ENCODE data around the gene RAMACL. TPM values are rescaled to one million over a fixed set of nuclear protein-coding genes. Genes with fewer than 3 reads are reported as not detected.

RAMACL gene
- total and polyA plus RNA-seq, 4 experiments from 2014 or later: 0.30 to 0.41 (median 0.40) TPM

- POLR2A ChIA-PET (ENCODE audit: partially characterized antibody): no interaction called here
- intact Hi-C loops (cut with micrococcal nuclease): no loop called here
- H3K36me3 Mint-ChIP-seq: no peaks in the 10 kb centered on the region
These were observed 34.6 kb downstream of the RAMACL start for GRCh38 chr6:166551754-166552495.

GRCh38 chr6:166546653-166547052 is 39.8 kb downstream of the RAMACL start:
- no peaks in the 10 kb centered on the region for H3K27me3 Mint-ChIP-seq
- no peak overlapping the region for H3K4me3 ChIP-seq (ENCODE audit: low read length in 2 of 2)
- POLR2A ChIA-PET (ENCODE audit: partially characterized antibody): no interaction called here
- no peak overlapping the region for H3K27ac ChIP-seq (ENCODE audit: low read depth, low read length)
- H3K4me3 Mint-ChIP-seq: no peak overlapping the region
- CTCF ChIA-PET (ENCODE audit: partially characterized antibody): no interaction called here
- H3K36me3 Mint-ChIP-seq: peaks cover 0 to 3% of the 10 kb centered on the region in 2 donors
- intact Hi-C loops (cut with micrococcal nuclease): no loop called here
- no peaks in the 10 kb centered on the region for H3K27me3 ChIP-seq (ENCODE audit: insufficient read depth, low read length)
- no peaks in the 10 kb centered on the region for H3K9me3 ChIP-seq (ENCODE audit: control insufficient read depth in 1 of 2, low read length in 2 of 2)
- H3K4me1 ChIP-seq (ENCODE audit: insufficient read depth, low read length): peaks cover 4% of the 10 kb centered on the region
- peaks cover 0 to 2% (median 0%) of the 10 kb centered on the region in 8 donors for H3K9me3 Mint-ChIP-seq
- H3K27ac Mint-ChIP-seq: no peak overlapping the region
- H3K36me3 ChIP-seq (ENCODE audit: insufficient read depth, low read length): no peaks in the 10 kb centered on the region
- no peak for DNase-seq
- H3K4me1 Mint-ChIP-seq: peaks cover 5 to 14% (median 7%) of the 10 kb centered on the region in 4 donors

More at GRCh38 chr6:166551754-166552495, 34.6 kb downstream of the RAMACL start:
- H3K36me3 ChIP-seq (ENCODE audit: insufficient read depth, low read length): no peaks in the 10 kb centered on the region
- no peaks in the 10 kb centered on the region for H3K9me3 ChIP-seq (ENCODE audit: control insufficient read depth in 1 of 2, low read length in 2 of 2)
- Mint-ChIP-seq H3K27me3 (peaks cover 2 to 4% of the 10 kb centered on the region in 2 donors), H3K9me3 (no peaks in the 10 kb centered on the region), H3K4me3 (no peak overlapping the region), H3K4me1 (peaks cover 0 to under 1% (median 0%) of the 10 kb centered on the region in 4 donors), H3K27ac (no peak overlapping the region)
- H3K27me3 ChIP-seq (ENCODE audit: insufficient read depth, low read length): no peaks in the 10 kb centered on the region
- CTCF ChIA-PET (ENCODE audit: partially characterized antibody): no interaction called here
- H3K4me1 ChIP-seq (ENCODE audit: insufficient read depth, low read length): no peaks in the 10 kb centered on the region
- H3K27ac ChIP-seq (ENCODE audit: low read depth, low read length): no peak overlapping the region
- no peak for DNase-seq
- no peak overlapping the region for H3K4me3 ChIP-seq (ENCODE audit: low read length in 2 of 2)

- peak overlapping the region in 1 of 7 donors; percentile 48 for H3K27ac Mint-ChIP-seq
- H3K36me3 ChIP-seq (ENCODE audit: insufficient read depth, low read length): no peaks in the 10 kb centered on the region
- no peaks in the 10 kb centered on the region for H3K27me3 ChIP-seq (ENCODE audit: insufficient read depth, low read length)
- ChIA-PET CTCF (ENCODE audit: partially characterized antibody) (interaction anchor here (1.2 kb wide), 1 partner anchor 38 kb away, joined by 3 read pairs; no protein-coding TSS in a partner anchor), POLR2A (ENCODE audit: partially characterized antibody) (no interaction called here)
- no peak overlapping the region for H3K4me3 ChIP-seq (ENCODE audit: low read length in 2 of 2)
- no peak overlapping the region for H3K4me3 Mint-ChIP-seq
- peaks cover 15 to 27% (median 18%) of the 10 kb centered on the region in 4 donors for H3K4me1 Mint-ChIP-seq
- H3K9me3 Mint-ChIP-seq: peaks cover 0 to 2% (median 0%) of the 10 kb centered on the region in 8 donors
- peaks cover 0 to 3% of the 10 kb centered on the region in 2 donors for H3K36me3 Mint-ChIP-seq
- no peaks in the 10 kb centered on the region for H3K27me3 Mint-ChIP-seq
- H3K4me1 ChIP-seq (ENCODE audit: insufficient read depth, low read length): peaks cover 14% of the 10 kb centered on the region
- no peak for DNase-seq
- no peaks in the 10 kb centered on the region for H3K9me3 ChIP-seq (ENCODE audit: control insufficient read depth in 1 of 2, low read length in 2 of 2)
- intact Hi-C loops (cut with micrococcal nuclease): no loop called here
- H3K27ac ChIP-seq (ENCODE audit: low read depth, low read length): no peak overlapping the region
These were observed 41.1 kb downstream of the RAMACL start for GRCh38 chr6:166545156-166546034.

- H3K27me3 Mint-ChIP-seq: no peaks in the 10 kb centered on the region
- Histone ChIP-seq H3K27me3 (ENCODE audit: insufficient read depth, low read length) (no peaks in the 10 kb centered on the region), H3K36me3 (ENCODE audit: insufficient read depth, low read length) (no peaks in the 10 kb centered on the region), H3K4me1 (ENCODE audit: insufficient read depth, low read length) (peaks cover 23% of the 10 kb centered on the region), H3K9me3 (ENCODE audit: control insufficient read depth in 1 of 2, low read length in 2 of 2) (no peaks in the 10 kb centered on the region), H3K27ac (ENCODE audit: low read depth, low read length) (no peak overlapping the region), H3K4me3 (ENCODE audit: low read length in 2 of 2) (no peak overlapping the region)
- H3K9me3 Mint-ChIP-seq: peaks cover 0 to 2% (median 0%) of the 10 kb centered on the region in 8 donors
- ChIA-PET CTCF (ENCODE audit: partially characterized antibody) (interaction anchor here (0.8 to 1.3 kb wide), 4 partner anchors 10 to 57 kb away, joined by 3 read pairs; no protein-coding TSS in a partner anchor), POLR2A (ENCODE audit: partially characterized antibody) (no interaction called here)
- no peak overlapping the region for H3K27ac Mint-ChIP-seq
- intact Hi-C loops (cut with micrococcal nuclease): loop anchor here (5.0 kb wide), 1 partner anchor 57 kb away; no protein-coding TSS in a partner anchor
- H3K4me1 Mint-ChIP-seq: peaks cover 18 to 37% (median 26%) of the 10 kb centered on the region in 4 donors
- no peak overlapping the region for H3K4me3 Mint-ChIP-seq
- H3K36me3 Mint-ChIP-seq: peaks cover 0 to 3% of the 10 kb centered on the region in 2 donors
- no peak for DNase-seq
These were observed 42.2 kb downstream of the RAMACL start for GRCh38 chr6:166544296-166544605.

- CTCF ChIA-PET (ENCODE audit: partially characterized antibody): interaction anchor here (0.8 to 1.3 kb wide), 4 partner anchors 10 to 56 kb away, joined by 3 read pairs; no protein-coding TSS in a partner anchor
- Mint-ChIP-seq H3K9me3 (peaks cover 0 to 2% (median 0%) of the 10 kb centered on the region in 8 donors), H3K36me3 (peaks cover 0 to 3% of the 10 kb centered on the region in 2 donors), H3K4me1 (peaks cover 18 to 38% (median 27%) of the 10 kb centered on the region in 4 donors), H3K4me3 (peak overlapping the region in 3 of 8 donors; percentile 16 to 42 (median 26)), H3K27me3 (no peaks in the 10 kb centered on the region), H3K27ac (peak overlapping the region in 5 of 7 donors; percentile 6 to 87 (median 81))
- Histone ChIP-seq H3K27ac (ENCODE audit: low read depth, low read length) (no peak overlapping the region), H3K9me3 (ENCODE audit: control insufficient read depth in 1 of 2, low read length in 2 of 2) (no peaks in the 10 kb centered on the region), H3K27me3 (ENCODE audit: insufficient read depth, low read length) (no peaks in the 10 kb centered on the region), H3K36me3 (ENCODE audit: insufficient read depth, low read length) (no peaks in the 10 kb centered on the region), H3K4me3 (ENCODE audit: low read length in 2 of 2) (no peak overlapping the region), H3K4me1 (ENCODE audit: insufficient read depth, low read length) (peaks cover 24% of the 10 kb centered on the region)
- no peak for DNase-seq
- intact Hi-C loops (cut with micrococcal nuclease): loop anchor here (5.0 kb wide), 1 partner anchor 56 kb away; no protein-coding TSS in a partner anchor
- POLR2A ChIA-PET (ENCODE audit: partially characterized antibody): no interaction called here
These were observed 42.7 kb downstream of the RAMACL start for GRCh38 chr6:166543603-166544295.

- ChIA-PET CTCF (ENCODE audit: partially characterized antibody) (interaction anchor here (1.1 kb wide), 1 partner anchor 107 kb away, joined by 3 read pairs; no protein-coding TSS in a partner anchor), POLR2A (ENCODE audit: partially characterized antibody) (interaction anchor here (1.2 to 2.6 kb wide), 3 partner anchors 65 to 107 kb away, joined by 3 to 29 read pairs (median 3); partner anchors contain the start of gene RPS6KA2)
- Histone ChIP-seq H3K27me3 (ENCODE audit: insufficient read depth, low read length) (no peaks in the 10 kb centered on the region), H3K4me3 (ENCODE audit: low read length in 2 of 2) (no peak overlapping the region), H3K27ac (ENCODE audit: low read depth, low read length) (peak overlapping the region; percentile 66), H3K36me3 (ENCODE audit: insufficient read depth, low read length) (no peaks in the 10 kb centered on the region), H3K4me1 (ENCODE audit: insufficient read depth, low read length) (peaks cover 24% of the 10 kb centered on the region), H3K9me3 (ENCODE audit: control insufficient read depth in 1 of 2, low read length in 2 of 2) (no peaks in the 10 kb centered on the region)
- Mint-ChIP-seq H3K27ac (peak overlapping the region in 4 of 7 donors; percentile 47 to 90 (median 82)), H3K36me3 (peaks cover 0 to 3% of the 10 kb centered on the region in 2 donors), H3K4me1 (peaks cover 18 to 38% (median 28%) of the 10 kb centered on the region in 4 donors), H3K9me3 (peaks cover 0 to 2% (median 0%) of the 10 kb centered on the region in 8 donors), H3K27me3 (no peaks in the 10 kb centered on the region), H3K4me3 (no peak overlapping the region)
- DNase-seq: no peak
- intact Hi-C loops (cut with micrococcal nuclease): loop anchor here (5.0 kb wide), 1 partner anchor 55 kb away; no protein-coding TSS in a partner anchor
These were observed 43.9 kb downstream of the RAMACL start for GRCh38 chr6:166542580-166542912.
